ENCODE data around the gene ERCC6L2. TPM values are rescaled to one million over a fixed set of nuclear protein-coding genes. Genes with fewer than 3 reads are reported as not detected.

The ERCC6L2 gene
- total and polyA plus RNA-seq, 9 donors = 14.9 to 66.2 (median 29.5) TPM

DNA sequence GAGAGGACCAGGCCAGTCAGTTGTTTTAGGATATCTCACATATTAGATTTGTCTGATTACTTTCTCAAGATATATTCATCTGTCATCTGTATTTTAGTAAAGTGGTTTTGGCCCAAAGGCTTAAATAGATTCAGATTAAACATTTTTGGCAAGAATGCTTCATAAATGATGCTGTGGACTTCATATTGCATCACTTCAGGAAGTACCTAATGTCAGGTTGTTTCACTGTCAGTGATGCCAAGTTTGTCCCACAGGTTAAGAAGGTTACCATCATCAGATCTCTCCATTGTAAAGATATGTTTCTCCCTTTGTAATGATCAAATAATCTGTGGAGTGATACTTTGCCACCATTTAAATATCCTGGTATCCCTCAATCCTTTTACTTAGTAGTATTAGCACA lies 37.3 kb downstream of the ERCC6L2 start:
- Histone ChIP-seq H3K4me1 (ENCODE audit: control insufficient read depth, insufficient read depth, low read length) (no peaks in the 10 kb centered on the region), H3K36me3 (ENCODE audit: control insufficient read depth, insufficient read depth, low read length) (peaks cover 15% of the 10 kb centered on the region), H3K4me3 (ENCODE audit: low read length) (no peak overlapping the region), H3K27me3 (ENCODE audit: control insufficient read depth, insufficient read depth, low read length) (no peaks in the 10 kb centered on the region), H3K9me3 (replicated peaks; ENCODE audit: control insufficient read depth, low read depth, low read length) (no peaks in the 10 kb centered on the region), H3K27ac (ENCODE audit: low read length) (no peak overlapping the region)
- DNase-seq = no peak

DNA sequence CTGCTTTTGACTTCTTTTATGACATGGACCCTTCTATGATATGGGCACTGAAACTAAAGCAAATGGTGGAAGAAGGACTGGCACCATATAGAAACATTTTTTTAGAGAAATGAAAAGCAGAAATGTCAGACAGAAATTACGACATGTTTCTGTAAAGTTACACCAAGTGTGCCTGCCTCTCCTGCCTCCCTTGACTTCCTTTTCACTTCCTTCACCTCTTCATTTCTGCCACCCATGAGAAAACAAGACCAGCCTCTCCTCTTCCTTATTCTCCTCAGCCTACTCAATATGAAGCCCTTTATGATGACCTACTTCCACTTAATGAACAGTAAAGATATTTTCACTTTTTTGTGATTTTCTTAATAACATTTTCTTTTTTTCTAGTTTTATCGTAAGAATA lies 44.5 kb downstream of the ERCC6L2 start:
- H3K9me3 ChIP-seq (replicated peaks; ENCODE audit: control insufficient read depth, low read depth, low read length) = no peaks in the 10 kb centered on the region
- no peaks in the 10 kb centered on the region for H3K4me1 ChIP-seq (ENCODE audit: control insufficient read depth, insufficient read depth, low read length)
- peaks cover 17% of the 10 kb centered on the region for H3K36me3 ChIP-seq (ENCODE audit: control insufficient read depth, insufficient read depth, low read length)
- H3K27ac ChIP-seq (ENCODE audit: low read length) = no peak overlapping the region
- WGBS (ENCODE audit: insufficient coverage) = 80% methylated on average over 1 of the region's 2 CpGs
- peak; percentile 5 for DNase-seq
- no peak overlapping the region for H3K4me3 ChIP-seq (ENCODE audit: low read length)
- no peaks in the 10 kb centered on the region for H3K27me3 ChIP-seq (ENCODE audit: control insufficient read depth, insufficient read depth, low read length)

DNA sequence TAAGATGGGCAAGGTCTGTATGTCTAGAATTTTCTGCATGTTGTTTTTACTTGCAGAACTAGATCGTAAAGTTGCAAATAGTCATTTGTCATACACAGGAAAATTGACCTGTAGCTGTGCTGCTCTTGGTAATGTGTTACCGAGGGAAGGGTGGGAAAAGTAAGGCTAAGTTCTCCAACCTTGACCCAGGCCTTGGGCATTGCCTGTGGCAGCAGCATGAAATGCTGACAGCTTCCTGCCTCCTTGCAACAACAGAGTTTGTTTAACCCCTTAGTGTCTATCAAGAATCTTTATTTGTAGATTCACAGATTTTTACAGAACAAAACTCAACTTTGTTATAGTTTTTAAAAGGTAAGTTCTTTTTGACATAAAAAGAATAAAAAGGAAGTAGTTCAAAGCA lies 48.3 kb downstream of the ERCC6L2 start:
- no peak overlapping the region for H3K27ac ChIP-seq (ENCODE audit: low read length)
- H3K4me1 ChIP-seq (ENCODE audit: control insufficient read depth, insufficient read depth, low read length) = no peaks in the 10 kb centered on the region
- no peak for DNase-seq
- no peak overlapping the region for H3K4me3 ChIP-seq (ENCODE audit: low read length)
- no peaks in the 10 kb centered on the region for H3K27me3 ChIP-seq (ENCODE audit: control insufficient read depth, insufficient read depth, low read length)
- WGBS (ENCODE audit: insufficient coverage) = 50% methylated on average over 1 of the region's 2 CpGs
- H3K36me3 ChIP-seq (ENCODE audit: control insufficient read depth, insufficient read depth, low read length) = peaks cover 10% of the 10 kb centered on the region
- no peaks in the 10 kb centered on the region for H3K9me3 ChIP-seq (replicated peaks; ENCODE audit: control insufficient read depth, low read depth, low read length)

DNA sequence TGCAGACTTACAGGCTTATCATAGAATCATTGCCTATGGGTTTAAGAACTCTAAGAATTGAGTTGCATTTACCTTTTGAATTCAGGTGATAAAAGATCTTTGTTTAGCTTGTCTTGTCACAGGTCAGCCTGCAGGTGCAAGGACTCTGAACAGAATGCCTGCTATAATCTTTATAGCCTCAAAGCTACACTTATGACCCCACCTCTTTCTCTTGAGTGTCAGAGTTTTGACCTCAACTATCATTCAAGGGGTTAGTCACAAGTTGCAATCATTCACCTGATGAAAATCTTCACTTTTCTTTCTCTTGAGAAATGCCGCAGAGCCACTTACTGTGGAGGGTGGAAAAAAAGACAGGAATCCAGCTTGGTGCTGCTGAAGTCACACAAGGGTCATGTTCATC lies 49.5 kb downstream of the ERCC6L2 start:
- no peak for DNase-seq
- no peaks in the 10 kb centered on the region for H3K4me1 ChIP-seq (ENCODE audit: control insufficient read depth, insufficient read depth, low read length)
- no peaks in the 10 kb centered on the region for H3K9me3 ChIP-seq (replicated peaks; ENCODE audit: control insufficient read depth, low read depth, low read length)
- no CpG with 5 or more reads among the region's 1 CpG for WGBS (ENCODE audit: insufficient coverage)
- H3K27ac ChIP-seq (ENCODE audit: low read length) = no peak overlapping the region
- no peak overlapping the region for H3K4me3 ChIP-seq (ENCODE audit: low read length)
- H3K27me3 ChIP-seq (ENCODE audit: control insufficient read depth, insufficient read depth, low read length) = no peaks in the 10 kb centered on the region
- H3K36me3 ChIP-seq (ENCODE audit: control insufficient read depth, insufficient read depth, low read length) = peaks cover 10% of the 10 kb centered on the region

DNA sequence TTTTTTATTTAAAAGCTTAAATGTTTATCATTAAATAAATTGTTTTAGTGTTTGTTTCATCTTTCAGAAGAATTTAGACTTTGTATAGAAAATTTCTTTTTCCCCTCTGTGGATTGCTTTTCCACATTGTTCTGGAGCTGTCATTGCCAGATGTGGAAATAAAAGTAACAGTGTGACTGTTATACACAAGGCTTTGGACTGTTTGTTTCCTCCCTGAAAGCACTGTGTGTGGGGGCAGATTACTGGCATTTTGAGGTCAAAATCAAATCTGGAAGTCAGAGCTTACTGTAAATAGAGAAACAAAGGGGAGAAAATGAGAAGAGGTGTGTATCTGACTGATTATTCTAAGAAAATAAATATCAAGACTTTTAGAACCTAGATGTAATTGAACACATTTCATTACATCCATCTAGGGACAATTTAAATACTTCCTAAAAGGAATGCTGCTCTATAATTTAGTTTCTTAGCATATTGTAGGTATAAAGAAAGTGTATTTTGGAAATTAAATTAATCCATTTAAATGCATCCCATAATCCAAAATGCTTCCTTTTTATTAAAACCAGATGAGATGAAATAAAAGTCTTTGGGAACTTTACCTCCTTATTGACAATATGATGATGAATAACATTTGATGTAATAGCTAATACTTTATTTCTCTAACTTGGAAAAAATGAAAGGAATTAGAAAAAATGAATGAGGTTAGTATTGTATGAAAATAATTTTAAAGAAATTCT lies 51.9 kb downstream of the ERCC6L2 start:
- Histone ChIP-seq H3K27ac (ENCODE audit: low read length) (no peak overlapping the region), H3K4me3 (ENCODE audit: low read length) (no peak overlapping the region), H3K36me3 (ENCODE audit: control insufficient read depth, insufficient read depth, low read length) (peaks cover 13% of the 10 kb centered on the region), H3K9me3 (replicated peaks; ENCODE audit: control insufficient read depth, low read depth, low read length) (no peaks in the 10 kb centered on the region), H3K4me1 (ENCODE audit: control insufficient read depth, insufficient read depth, low read length) (no peaks in the 10 kb centered on the region), H3K27me3 (ENCODE audit: control insufficient read depth, insufficient read depth, low read length) (no peaks in the 10 kb centered on the region)
- DNase-seq = peak; percentile 4

DNA sequence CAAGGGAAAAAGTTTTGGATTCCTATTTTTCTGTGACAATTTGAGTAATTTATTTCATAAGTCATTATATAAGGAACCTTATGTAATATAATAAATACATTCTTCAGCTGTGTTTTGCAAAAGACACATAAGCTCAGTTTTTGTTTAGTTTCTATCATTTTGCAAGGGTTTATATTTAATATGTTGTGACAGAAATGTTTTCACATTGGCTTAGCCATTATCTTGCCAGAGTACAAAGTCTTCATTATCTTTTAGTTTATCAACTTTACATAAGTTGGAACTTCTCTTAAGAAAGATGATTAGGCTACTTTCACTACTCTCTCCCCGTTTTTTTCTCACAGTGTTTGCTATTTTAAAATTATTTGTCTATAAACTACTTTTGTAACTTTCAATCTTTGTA lies 54.8 kb downstream of the ERCC6L2 start:
- peaks cover 21% of the 10 kb centered on the region for H3K36me3 ChIP-seq (ENCODE audit: control insufficient read depth, insufficient read depth, low read length)

DNA sequence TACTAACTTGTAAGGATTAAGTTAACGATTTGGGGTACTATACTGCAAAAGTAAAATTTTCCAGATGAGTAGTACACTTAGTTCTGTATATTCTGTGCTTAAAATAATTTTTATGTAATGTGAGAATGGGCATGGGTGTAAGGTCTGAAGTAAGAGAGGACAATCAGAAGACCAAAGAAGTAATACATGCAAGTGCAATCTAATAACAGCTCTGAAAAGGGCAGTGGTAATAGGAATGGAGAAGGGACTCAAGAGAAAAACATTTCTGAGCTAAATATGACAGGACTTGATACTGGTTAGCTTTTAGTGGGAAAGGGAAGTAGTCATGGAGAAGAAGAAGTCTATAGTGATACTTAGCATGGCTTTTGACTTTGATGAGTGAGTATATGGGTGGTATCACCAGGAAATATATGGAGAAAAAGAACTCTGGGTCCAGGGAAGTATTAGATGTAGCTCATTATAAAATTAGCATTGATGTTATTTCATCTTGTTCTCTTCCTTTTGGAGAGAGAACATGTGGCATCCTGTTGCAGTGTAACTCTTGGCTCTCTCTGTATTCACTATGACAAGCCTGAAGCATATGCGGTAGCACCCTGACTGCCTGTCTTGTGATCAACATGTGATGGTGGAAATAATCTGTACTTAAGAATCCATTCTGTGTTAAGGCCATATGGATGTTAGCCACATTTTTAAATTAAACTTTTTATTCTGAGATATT lies 60.5 kb downstream of the ERCC6L2 start:
- Histone ChIP-seq H3K27me3 (ENCODE audit: control insufficient read depth, insufficient read depth, low read length) (no peaks in the 10 kb centered on the region), H3K4me1 (ENCODE audit: control insufficient read depth, insufficient read depth, low read length) (no peaks in the 10 kb centered on the region), H3K9me3 (replicated peaks; ENCODE audit: control insufficient read depth, low read depth, low read length) (peaks cover 6% of the 10 kb centered on the region), H3K36me3 (ENCODE audit: control insufficient read depth, insufficient read depth, low read length) (peaks cover 17% of the 10 kb centered on the region), H3K27ac (ENCODE audit: low read length) (no peak overlapping the region), H3K4me3 (ENCODE audit: low read length) (no peak overlapping the region)
- DNase-seq = no peak
- WGBS (ENCODE audit: insufficient coverage) = no CpG with 5 or more reads among the region's 2 CpGs

More for the DNA sequence above, 54.8 kb downstream of the ERCC6L2 start:
- no CpG with 5 or more reads among the region's 1 CpG for WGBS (ENCODE audit: insufficient coverage)
- Histone ChIP-seq H3K27me3 (ENCODE audit: control insufficient read depth, insufficient read depth, low read length) (no peaks in the 10 kb centered on the region), H3K4me3 (ENCODE audit: low read length) (no peak overlapping the region), H3K9me3 (replicated peaks; ENCODE audit: control insufficient read depth, low read depth, low read length) (no peaks in the 10 kb centered on the region), H3K4me1 (ENCODE audit: control insufficient read depth, insufficient read depth, low read length) (no peaks in the 10 kb centered on the region), H3K27ac (ENCODE audit: low read length) (no peak overlapping the region)
- no peak for DNase-seq

DNA sequence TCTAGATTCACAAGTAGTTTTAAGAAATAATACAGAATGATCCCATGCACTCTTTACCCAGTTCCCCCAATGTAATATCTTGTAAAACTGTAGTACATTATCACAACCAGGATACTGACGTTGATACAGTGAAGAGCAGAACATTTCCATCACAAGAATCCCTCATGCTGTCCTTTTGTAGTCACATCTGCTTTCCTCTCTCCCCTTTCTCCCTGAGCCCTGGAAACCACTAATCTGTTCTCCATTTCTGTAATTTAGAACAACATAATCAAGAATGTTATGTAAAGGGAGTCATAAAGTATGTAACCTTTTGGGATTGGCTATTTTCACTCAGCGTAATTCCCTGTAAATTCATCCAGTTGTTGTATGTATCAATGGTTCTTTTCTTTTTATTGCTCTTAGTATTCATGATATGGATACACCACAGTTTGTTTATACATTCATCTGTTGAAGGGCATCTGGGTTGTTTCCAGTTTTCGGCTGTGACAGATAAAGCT lies 61.1 kb downstream of the ERCC6L2 start:
- Histone ChIP-seq H3K36me3 (ENCODE audit: control insufficient read depth, insufficient read depth, low read length) (peaks cover 17% of the 10 kb centered on the region), H3K4me3 (ENCODE audit: low read length) (no peak overlapping the region), H3K9me3 (replicated peaks; ENCODE audit: control insufficient read depth, low read depth, low read length) (peaks cover 6% of the 10 kb centered on the region), H3K27ac (ENCODE audit: low read length) (no peak overlapping the region), H3K27me3 (ENCODE audit: control insufficient read depth, insufficient read depth, low read length) (no peaks in the 10 kb centered on the region), H3K4me1 (ENCODE audit: control insufficient read depth, insufficient read depth, low read length) (no peaks in the 10 kb centered on the region)
- 100% methylated on average over 2 of the region's 3 CpGs for WGBS (ENCODE audit: insufficient coverage)
- DNase-seq = no peak

DNA sequence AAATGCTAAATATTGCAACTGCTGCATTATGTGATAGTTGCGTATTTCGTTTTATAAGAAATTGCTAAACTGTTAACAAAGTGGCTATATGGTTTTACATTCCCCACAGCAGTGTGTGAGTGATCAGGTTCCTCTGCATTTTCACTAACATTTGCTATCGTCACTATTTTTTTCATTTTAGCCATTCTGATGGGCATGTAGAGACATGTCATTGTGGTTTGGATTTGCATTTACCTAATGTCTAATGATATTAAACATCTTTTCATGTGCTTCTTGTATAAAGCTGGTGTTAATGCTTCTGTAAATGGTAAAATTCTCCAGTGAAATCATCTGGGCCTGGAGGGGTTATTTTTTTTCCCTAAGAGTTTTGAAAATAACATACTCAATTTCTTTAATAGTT lies 61.6 kb downstream of the ERCC6L2 start:
- no peak for DNase-seq
- no CpG with 5 or more reads among the region's 3 CpGs for WGBS (ENCODE audit: insufficient coverage)
- Histone ChIP-seq H3K9me3 (replicated peaks; ENCODE audit: control insufficient read depth, low read depth, low read length) (peaks cover 6% of the 10 kb centered on the region), H3K27ac (ENCODE audit: low read length) (no peak overlapping the region), H3K4me1 (ENCODE audit: control insufficient read depth, insufficient read depth, low read length) (no peaks in the 10 kb centered on the region), H3K4me3 (ENCODE audit: low read length) (no peak overlapping the region), H3K27me3 (ENCODE audit: control insufficient read depth, insufficient read depth, low read length) (no peaks in the 10 kb centered on the region), H3K36me3 (ENCODE audit: control insufficient read depth, insufficient read depth, low read length) (peaks cover 21% of the 10 kb centered on the region)

DNA sequence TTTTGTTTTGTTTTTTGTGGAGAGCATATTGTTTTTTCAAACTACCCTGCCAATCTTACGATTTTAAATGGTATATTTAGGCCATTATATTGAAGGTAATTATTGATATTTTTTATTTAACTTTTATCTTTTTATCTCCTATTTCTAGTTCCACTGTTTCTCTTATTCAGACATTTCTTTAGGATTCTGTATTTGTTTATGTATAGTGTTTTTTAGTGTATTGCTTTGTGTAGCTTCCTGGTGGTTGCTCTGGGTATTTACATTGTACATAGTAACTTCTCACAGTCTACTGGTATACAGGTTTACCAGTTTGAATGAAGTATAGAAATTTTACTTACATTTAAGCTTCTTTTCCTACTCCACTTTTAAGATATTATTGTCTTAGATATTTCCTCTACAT lies 63.2 kb downstream of the ERCC6L2 start:
- no peak overlapping the region for H3K4me3 ChIP-seq (ENCODE audit: low read length)
- no CpG with 5 or more reads among the region's 1 CpG for WGBS (ENCODE audit: insufficient coverage)
- DNase-seq = no peak
- H3K4me1 ChIP-seq (ENCODE audit: control insufficient read depth, insufficient read depth, low read length) = no peaks in the 10 kb centered on the region
- H3K36me3 ChIP-seq (ENCODE audit: control insufficient read depth, insufficient read depth, low read length) = peaks cover 17% of the 10 kb centered on the region
- no peak overlapping the region for H3K27ac ChIP-seq (ENCODE audit: low read length)
- H3K9me3 ChIP-seq (replicated peaks; ENCODE audit: control insufficient read depth, low read depth, low read length) = peaks cover 6% of the 10 kb centered on the region
- no peaks in the 10 kb centered on the region for H3K27me3 ChIP-seq (ENCODE audit: control insufficient read depth, insufficient read depth, low read length)
